HL-60/S4 treated with retinoic acid at 250 ng/mL for 4 days and 3 days (cell line): ENCODE results near the gene BAZ2B.
"Not testable (repeated sequence)": the region's sequence is repeated elsewhere in the genome, so short reads cannot be mapped to it uniquely, and the experiment has no call there.

Experiments
- in situ Hi-C: fragments of 300-500 bp; cut with MboI; formaldehyde crosslinking; loops from 2 replicates; pipeline ENCODE4 v1.7.0; 2022; ENCODE audit warnings: low sequenced_read_pairs

The BAZ2B gene

DNA sequence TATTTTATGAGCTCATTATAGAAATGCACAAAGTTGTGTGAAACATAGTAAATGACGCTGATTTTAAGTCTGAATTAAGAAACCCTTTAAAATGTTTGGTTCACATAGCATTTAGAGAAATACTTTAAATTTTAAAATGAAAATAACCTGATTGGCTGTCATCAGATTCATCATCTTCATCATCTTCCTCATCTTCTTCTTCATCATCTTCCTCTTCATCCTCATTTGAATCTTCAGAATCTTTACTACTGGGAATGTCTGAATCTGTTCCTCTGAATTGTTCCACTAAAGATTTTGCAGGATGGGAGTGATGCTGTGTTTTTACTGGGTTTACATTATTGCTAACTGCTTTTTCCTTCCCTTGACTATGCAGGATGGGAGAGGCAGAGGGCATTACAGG is 183.7 kb downstream of the BAZ2B start:
- in situ Hi-C loops: no loop called here

GRCh38 chr2:159427048-159427447 is 189.3 kb downstream of the BAZ2B start:
- in situ Hi-C loops: no loop called here

DNA sequence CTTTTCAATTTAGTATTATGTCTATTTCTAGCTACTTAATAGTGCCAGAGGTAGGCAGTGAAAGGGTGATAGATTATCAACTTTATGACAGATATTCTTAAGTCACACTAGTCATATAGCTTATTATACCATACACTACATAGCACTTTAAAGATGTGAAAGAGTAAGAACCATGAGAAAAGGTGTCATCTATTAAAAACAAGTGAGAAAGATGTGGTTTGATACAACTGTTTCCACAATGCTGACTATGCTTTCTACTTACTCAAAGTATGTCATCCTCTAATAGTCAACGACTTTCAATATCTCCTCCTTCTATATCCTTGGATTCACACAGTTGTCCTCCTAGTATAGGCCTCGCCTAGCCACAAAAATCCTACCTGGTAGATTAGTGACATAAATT is 196.9 kb downstream of the BAZ2B start:
- in situ Hi-C loops: no loop called here

DNA sequence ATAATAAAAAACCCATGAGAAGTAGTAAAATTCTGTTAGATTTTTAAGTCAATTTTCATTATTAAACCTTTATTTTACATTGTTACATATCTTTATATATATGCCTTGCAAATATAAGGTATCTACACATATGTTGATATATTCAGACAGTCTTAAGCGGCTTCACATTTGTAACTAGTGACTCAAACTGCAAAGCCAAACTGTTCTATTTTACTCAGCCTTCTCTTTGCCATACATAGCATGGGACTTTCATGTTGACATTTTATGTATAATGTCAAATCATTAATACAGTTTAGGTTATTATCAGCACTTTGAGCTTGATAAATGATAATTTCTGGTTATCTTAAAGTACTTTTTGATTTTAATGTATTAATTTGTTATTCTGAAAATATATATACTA is 204.9 kb downstream of the BAZ2B start:
- in situ Hi-C loops: no loop called here

GRCh38 chr2:159410276-159410675 is 206.1 kb downstream of the BAZ2B start:
- in situ Hi-C loops: no loop called here

DNA sequence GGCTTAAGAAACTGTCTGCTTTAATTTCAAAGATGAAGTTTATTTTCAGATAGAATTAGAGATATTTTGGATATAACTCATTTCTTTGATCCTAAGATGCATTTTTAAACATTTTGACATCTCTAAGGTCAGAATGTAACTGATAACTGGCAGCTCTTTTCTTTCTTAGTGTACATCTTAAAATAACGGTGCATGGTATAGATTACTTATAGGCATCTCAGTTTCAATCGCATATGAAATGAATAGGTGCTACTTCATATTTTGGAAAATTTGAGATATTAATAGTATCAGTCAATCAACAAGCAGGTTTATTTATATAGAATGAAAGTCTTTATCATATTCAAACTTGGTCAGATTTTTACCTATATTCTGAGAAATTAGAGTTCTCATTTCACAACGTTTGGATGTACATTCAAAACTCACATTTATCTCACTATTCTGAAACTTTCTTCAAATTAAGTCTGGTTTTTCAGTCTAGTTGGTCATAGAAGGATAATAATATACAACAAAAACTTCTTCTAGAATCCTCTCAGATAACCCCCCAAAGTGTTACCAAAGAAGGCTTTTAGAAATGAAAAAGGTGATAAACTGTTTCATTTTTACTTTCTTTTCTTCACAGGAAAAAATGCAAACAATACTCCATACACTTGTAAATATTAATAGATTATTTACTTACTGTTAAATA is 207.1 kb downstream of the BAZ2B start:
- in situ Hi-C loops: no loop called here

- in situ Hi-C loops: no loop called here
These were observed 213.6 kb downstream of the BAZ2B start for GRCh38 chr2:159402790-159403189.

DNA sequence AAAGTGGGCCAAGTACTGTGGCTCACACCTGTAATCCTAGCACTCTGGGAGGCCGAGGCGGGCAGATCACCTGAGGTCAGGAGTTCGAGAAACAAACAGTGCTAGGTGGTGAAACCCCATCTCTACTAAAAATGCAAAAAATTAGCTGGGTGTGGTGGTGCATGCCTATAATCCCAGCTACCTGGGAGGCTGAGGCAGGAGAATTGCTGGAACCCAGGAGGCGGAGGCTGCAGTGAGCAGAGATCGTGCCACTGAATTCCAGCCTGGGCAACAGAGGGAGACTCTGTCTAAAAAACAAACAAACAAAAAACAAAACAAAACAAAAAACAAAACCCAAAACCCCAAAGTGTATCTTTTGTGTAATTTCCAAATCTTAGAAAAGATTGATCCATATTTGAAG is 214.2 kb downstream of the BAZ2B start:
- in situ Hi-C loops: not testable (repeated sequence)

GRCh38 chr2:159399716-159400415 is 216.5 kb downstream of the BAZ2B start:
- in situ Hi-C loops: no loop called here

GRCh38 chr2:159396799-159397198 is 219.5 kb downstream of the BAZ2B start:
- in situ Hi-C loops: no loop called here

DNA sequence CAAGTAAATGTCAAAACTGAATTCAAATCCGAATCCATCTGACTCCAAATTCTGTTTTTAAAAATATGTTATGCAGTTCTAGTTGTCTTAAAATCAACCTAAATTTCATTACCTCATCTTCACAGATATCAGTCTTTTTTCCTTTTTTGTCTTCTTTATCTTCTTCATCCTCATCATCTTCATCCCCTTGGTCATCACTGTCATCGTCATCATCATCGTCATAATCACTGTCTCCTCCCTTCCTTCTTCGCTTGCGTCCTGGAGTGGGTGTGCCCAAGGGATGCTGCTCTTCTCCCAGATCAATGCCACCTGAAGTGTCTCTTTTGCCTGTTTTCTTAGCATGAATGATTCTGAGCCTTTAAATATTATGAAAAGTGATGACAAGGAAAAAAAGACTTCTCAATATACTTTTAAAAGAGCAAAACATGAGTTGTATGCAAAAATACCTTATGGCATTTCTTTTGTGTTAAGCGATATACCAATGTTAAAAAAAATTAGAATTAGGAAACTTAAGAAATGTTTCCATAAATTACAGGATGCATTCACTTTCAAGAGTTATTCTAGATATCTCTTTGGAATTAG is 233.8 kb downstream of the BAZ2B start:
- in situ Hi-C loops: no loop called here

DNA sequence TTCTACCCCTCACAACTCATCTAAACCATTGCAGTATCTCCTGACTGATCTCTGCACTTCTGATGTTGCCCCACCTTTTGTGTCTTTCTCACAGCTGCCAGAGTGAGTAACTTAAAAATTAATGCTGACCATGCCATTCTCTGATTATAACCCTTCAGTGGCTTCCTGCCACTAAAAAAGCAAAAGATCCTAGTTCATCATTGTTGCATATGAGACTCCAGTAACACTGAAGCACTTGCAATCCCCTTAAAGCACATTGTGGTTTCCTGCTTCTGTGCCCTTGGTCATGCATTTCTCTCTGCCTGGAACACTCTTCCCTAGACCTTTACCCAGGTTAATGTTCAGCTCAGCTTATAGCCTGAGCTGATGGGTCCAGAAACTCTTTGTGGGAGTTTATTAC is 234.8 kb downstream of the BAZ2B start:
- in situ Hi-C loops: no loop called here

DNA sequence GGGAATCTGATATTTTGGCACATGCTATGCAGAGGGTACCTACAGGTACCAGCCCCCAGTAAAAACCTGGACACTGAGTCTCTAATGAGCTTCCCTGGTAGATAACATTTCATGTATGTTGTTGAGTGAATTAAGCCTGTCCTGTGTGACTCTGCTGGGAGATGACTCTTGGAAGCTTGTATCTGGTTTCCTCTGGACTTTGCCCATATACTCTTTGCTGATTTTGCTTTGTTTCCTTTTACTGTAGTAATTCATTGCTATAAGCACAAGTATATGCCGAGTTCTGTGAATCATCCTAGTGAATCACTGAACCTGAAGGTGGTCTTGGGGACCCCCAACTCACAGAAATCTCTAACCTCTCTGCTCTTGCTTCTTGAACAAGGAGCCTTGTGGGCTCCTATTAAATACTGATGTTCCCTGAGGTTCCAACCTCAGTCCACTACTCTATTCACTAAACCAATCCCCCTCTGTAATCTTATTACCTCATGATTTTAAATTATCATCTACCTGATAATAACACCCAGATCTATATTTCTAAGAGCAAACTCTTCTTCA is 235.6 kb downstream of the BAZ2B start:
- in situ Hi-C loops: no loop called here

- in situ Hi-C loops: no loop called here
These were observed 237.2 kb downstream of the BAZ2B start for GRCh38 chr2:159379181-159379580.

GRCh38 chr2:159375241-159375640 is 241.1 kb downstream of the BAZ2B start:
- in situ Hi-C loops: no loop called here

DNA sequence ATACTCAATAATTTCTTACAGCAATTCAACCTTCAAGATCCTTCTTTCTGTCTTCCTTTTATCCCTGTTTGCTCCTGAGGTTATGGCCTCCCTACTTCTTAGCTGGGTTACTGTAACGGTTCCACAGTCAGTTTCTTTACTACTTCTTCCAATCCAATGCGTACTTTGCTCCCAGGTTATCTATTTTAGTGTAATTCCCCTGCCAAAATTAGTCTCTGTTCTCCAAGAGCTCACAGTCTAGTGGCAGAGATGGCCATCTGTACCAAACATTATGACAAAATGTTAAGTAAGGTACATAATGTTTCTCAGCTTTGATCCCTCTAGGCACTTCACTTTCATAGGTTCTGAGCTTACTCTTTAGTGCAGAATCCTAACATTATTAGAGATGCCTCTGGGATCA is 244.8 kb downstream of the BAZ2B start:
- in situ Hi-C loops: no loop called here

GRCh38 chr2:159366538-159366937 is 249.8 kb downstream of the BAZ2B start:
- in situ Hi-C loops: no loop called here

- in situ Hi-C loops: no loop called here
These were observed 253.5 kb downstream of the BAZ2B start for GRCh38 chr2:159362816-159363251.

- in situ Hi-C loops: no loop called here
These were observed 254.3 kb downstream of the BAZ2B start for GRCh38 chr2:159362094-159362493.

DNA sequence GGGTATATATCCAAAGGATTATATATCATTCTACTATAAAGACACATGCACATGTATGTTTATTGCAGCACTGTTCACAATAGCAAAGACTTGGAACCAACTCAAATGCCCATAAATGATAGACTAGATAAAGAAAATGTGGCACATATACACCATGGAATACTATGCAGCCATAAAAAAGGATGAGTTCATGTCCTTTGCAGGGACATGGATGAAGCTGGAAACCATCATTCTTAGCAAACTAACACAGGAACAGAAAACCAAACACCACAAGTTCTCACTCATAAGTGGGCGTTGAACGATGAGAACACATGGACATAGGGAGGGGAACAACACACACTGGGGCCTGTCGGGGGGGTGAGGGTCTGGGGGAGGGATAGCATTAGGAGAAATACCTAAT is 254.7 kb downstream of the BAZ2B start:
- in situ Hi-C loops: not testable (repeated sequence)

- in situ Hi-C loops: no loop called here
These were observed 260.2 kb downstream of the BAZ2B start for GRCh38 chr2:159356053-159356554.

- in situ Hi-C loops: no loop called here
These were observed 264.4 kb downstream of the BAZ2B start for GRCh38 chr2:159351977-159352376.
